Nephron progenitor cell (in vitro differentiated cells): ENCODE data around the gene OST4.
"Not testable (repeated sequence)": the region's sequence is repeated elsewhere in the genome, so short reads cannot be mapped to it uniquely, and the experiment has no call there.

ENCODE experiments used
- DNase-seq: peaks from one replicate; pipeline ENCODE4 v3.0.0; 2021
- H3K27ac Mint-ChIP-seq: 2 replicates; pipeline ENCODE4 v1.8.0; 2021; ENCODE audit warnings: mild to moderate bottlenecking, moderate library complexity, mixed read lengths
- H3K27me3 Mint-ChIP-seq: 2 replicates; pipeline ENCODE4 v1.8.0; 2021; ENCODE audit warnings: mild to moderate bottlenecking, low read depth, mixed read lengths; ENCODE audit not compliant: poor library complexity
- H3K36me3 Mint-ChIP-seq: 2 replicates; pipeline ENCODE4 v1.8.0; 2021; ENCODE audit warnings: low read depth, mixed read lengths
- H3K4me1 Mint-ChIP-seq: 2 replicates; pipeline ENCODE4 v1.8.0; 2021; ENCODE audit warnings: mixed read lengths
- H3K4me3 Mint-ChIP-seq: 2 replicates; pipeline ENCODE4 v1.8.0; 2021; ENCODE audit warnings: mild to moderate bottlenecking, moderate library complexity, mixed read lengths
- H3K9me3 Mint-ChIP-seq: 2 replicates; pipeline ENCODE4 v1.8.0; 2021; ENCODE audit warnings: mild to moderate bottlenecking, moderate library complexity, mixed read lengths
- CTCF ChIP-seq: fragments of 200-600 bp; sonication (generic); IDR thresholded peaks from 2 replicates; pipeline ENCODE4 v1.5.0; 2021; ENCODE audit warnings: antibody characterized with exemption

The OST4 gene

GRCh38 chr2:27080140-27080469 is 8.7 kb upstream of the OST4 start:
- Mint-ChIP-seq H3K9me3 (no peaks in the 10 kb centered on the region), H3K36me3 (no peaks in the 10 kb centered on the region), H3K27me3 (peaks cover under 1% of the 10 kb centered on the region), H3K4me3 (peak overlapping the region; percentile 64), H3K27ac (peak overlapping the region; percentile 72), H3K4me1 (peaks cover 72% of the 10 kb centered on the region)
- TF ChIP-seq CTCF = no peak
- no peak for DNase-seq

GRCh38 chr2:27079233-27080139 is 8.0 kb upstream of the OST4 start:
- H3K36me3 Mint-ChIP-seq = no peaks in the 10 kb centered on the region
- H3K4me1 Mint-ChIP-seq = peaks cover 78% of the 10 kb centered on the region
- DNase-seq = no peak
- peak overlapping the region; percentile 64 for H3K4me3 Mint-ChIP-seq
- TF ChIP-seq CTCF = no peak
- no peaks in the 10 kb centered on the region for H3K9me3 Mint-ChIP-seq
- H3K27me3 Mint-ChIP-seq = no peaks in the 10 kb centered on the region
- H3K27ac Mint-ChIP-seq = no peak overlapping the region

GRCh38 chr2:27078267-27079194 is 7.1 kb upstream of the OST4 start, which contains the start of gene EMILIN1:
TSS of gene EMILIN1 (plus strand) at chr2:27078615. CDS start at chr2:27079066, 451 bp downstream.
- Mint-ChIP-seq H3K9me3 (no peaks in the 10 kb centered on the region), H3K36me3 (no peaks in the 10 kb centered on the region), H3K4me1 (peaks cover 82% of the 10 kb centered on the region), H3K27me3 (no peaks in the 10 kb centered on the region), H3K27ac (peak within 1 kb of the TSS; percentile 98), H3K4me3 (peak within 1 kb of the TSS; percentile 80)
- peak; percentile 73 for DNase-seq
- TF ChIP-seq CTCF = no peak

- no peaks in the 10 kb centered on the region for H3K27me3 Mint-ChIP-seq
Observed at GRCh38 chr2:27077231-27077630, 5.8 kb upstream of the OST4 start.

GRCh38 chr2:27076323-27076722 is 4.9 kb upstream of the OST4 start:
- DNase-seq = no peak
- H3K27ac Mint-ChIP-seq = no peak overlapping the region
- H3K27me3 Mint-ChIP-seq = no peaks in the 10 kb centered on the region
- H3K4me3 Mint-ChIP-seq = no peak overlapping the region
- no peak for TF ChIP-seq CTCF
- no peaks in the 10 kb centered on the region for H3K9me3 Mint-ChIP-seq
- H3K36me3 Mint-ChIP-seq = no peaks in the 10 kb centered on the region
- H3K4me1 Mint-ChIP-seq = peaks cover 86% of the 10 kb centered on the region

More at GRCh38 chr2:27077231-27077630, 5.8 kb upstream of the OST4 start:
- peak overlapping the region; percentile 16 for H3K4me3 Mint-ChIP-seq
- peaks cover 89% of the 10 kb centered on the region for H3K4me1 Mint-ChIP-seq
- no peak for TF ChIP-seq CTCF
- no peaks in the 10 kb centered on the region for H3K9me3 Mint-ChIP-seq
- H3K27ac Mint-ChIP-seq = peak overlapping the region; percentile 88
- no peaks in the 10 kb centered on the region for H3K36me3 Mint-ChIP-seq
- DNase-seq = no peak

GRCh38 chr2:27075566-27075871 is 4.1 kb upstream of the OST4 start:
- H3K27ac Mint-ChIP-seq = not testable (repeated sequence)

More at GRCh38 chr2:27075566-27075871, 4.1 kb upstream of the OST4 start:
- not testable (repeated sequence) for H3K9me3 Mint-ChIP-seq, DNase-seq, H3K27me3 Mint-ChIP-seq, H3K36me3 Mint-ChIP-seq, H3K4me3 Mint-ChIP-seq
- peaks cover 86% of the 10 kb centered on the region for H3K4me1 Mint-ChIP-seq
